ENCODE results near the gene RALY. TPM values are rescaled to one million over a fixed set of nuclear protein-coding genes. Genes with fewer than 3 reads are reported as not detected.

RALY gene
- polyA plus RNA-seq, 1 donor from 2014 or later: 221 TPM

- Histone ChIP-seq H3K9ac (ENCODE audit: low read length) (peak overlapping the region; percentile 90), H3K9me2 (ENCODE audit: insufficient read depth, low read length) (no peaks in the 10 kb centered on the region), H3K4me2 (ENCODE audit: low read length) (peak overlapping the region; percentile 80), H2AFZ (ENCODE audit: low read depth, low read length) (peak overlapping the region; percentile 47), H3K27me3 (ENCODE audit: insufficient read depth, low read depth, low read length) (no peaks in the 10 kb centered on the region), H3K27ac (ENCODE audit: low read length) (peak overlapping the region; percentile 92), H3K79me2 (replicated peaks; ENCODE audit: insufficient read depth, low read length) (peaks cover 42% of the 10 kb centered on the region), H3F3A (ENCODE audit: insufficient read depth, low read length, poor library complexity, severe bottlenecking) (no peaks in the 10 kb centered on the region), H3K9me3 (ENCODE audit: low read length) (no peaks in the 10 kb centered on the region), H4K20me1 (ENCODE audit: insufficient read depth) (peaks cover 16% of the 10 kb centered on the region), H3K4me3 (ENCODE audit: low read length) (peak overlapping the region; percentile 97), H3K36me3 (ENCODE audit: insufficient read depth, low read length) (no peaks in the 10 kb centered on the region)
- peak; percentile 63 for TF ChIP-seq SMC3 (conservative IDR thresholded peaks at IDR 0.05; ENCODE audit: poor library complexity)
- TF ChIP-seq POLR2AphosphoS5 (IDR thresholded peaks at IDR 0.05): peak; percentile 52
- TF ChIP-seq EP300 (conservative IDR thresholded peaks at IDR 0.05; ENCODE audit: poor library complexity, severe bottlenecking): no peak
- TF ChIP-seq MXI1 (conservative IDR thresholded peaks at IDR 0.05; ENCODE audit: poor library complexity, severe bottlenecking): peak; percentile 73
- TF ChIP-seq RAD21 (conservative IDR thresholded peaks at IDR 0.05): peak; percentile 62
Measured at GRCh38 chr20:33992923-33993575, 662 bp upstream of the RALY start.

- Histone ChIP-seq H3K9me2 (ENCODE audit: insufficient read depth, low read length) (no peaks in the 10 kb centered on the region), H3K27ac (ENCODE audit: low read length) (peak overlapping the region; percentile 92), H3K4me2 (ENCODE audit: low read length) (peak overlapping the region; percentile 91), H3K36me3 (ENCODE audit: insufficient read depth, low read length) (no peaks in the 10 kb centered on the region), H4K20me1 (ENCODE audit: insufficient read depth) (peaks cover 16% of the 10 kb centered on the region), H3F3A (ENCODE audit: insufficient read depth, low read length, poor library complexity, severe bottlenecking) (no peaks in the 10 kb centered on the region), H3K9ac (ENCODE audit: low read length) (peak overlapping the region; percentile 90), H3K79me2 (replicated peaks; ENCODE audit: insufficient read depth, low read length) (peaks cover 53% of the 10 kb centered on the region), H3K4me3 (ENCODE audit: low read length) (peak overlapping the region; percentile 97), H2AFZ (ENCODE audit: low read depth, low read length) (peak overlapping the region; percentile 52), H3K27me3 (ENCODE audit: insufficient read depth, low read depth, low read length) (no peaks in the 10 kb centered on the region), H3K9me3 (ENCODE audit: low read length) (no peaks in the 10 kb centered on the region)
- no peak for TF ChIP-seq RAD21 (conservative IDR thresholded peaks at IDR 0.05)
- TF ChIP-seq CTCF (IDR thresholded peaks at IDR 0.05; ENCODE audit: poor library complexity, severe bottlenecking): no peak
- peak; percentile 10 for TF ChIP-seq MXI1 (conservative IDR thresholded peaks at IDR 0.05; ENCODE audit: poor library complexity, severe bottlenecking)
Measured at GRCh38 chr20:33994222-33994913, 657 bp downstream of the RALY start.

GRCh38 chr20:33995053-33995831 lies 1.5 kb downstream of the RALY start:
- H4K20me1 ChIP-seq (ENCODE audit: insufficient read depth): peaks cover 16% of the 10 kb centered on the region
- no peak overlapping the region for H3K27ac ChIP-seq (ENCODE audit: low read length)

More at GRCh38 chr20:33995053-33995831, 1.5 kb downstream of the RALY start:
- TF ChIP-seq SMC3 (conservative IDR thresholded peaks at IDR 0.05; ENCODE audit: poor library complexity) (no peak), RAD21 (conservative IDR thresholded peaks at IDR 0.05) (no peak), EZH2 (IDR thresholded peaks at IDR 0.05; ENCODE audit: borderline replicate concordance, insufficient read depth, low read length, poor library complexity, severe bottlenecking) (no peak)
- H3K9me2 ChIP-seq (ENCODE audit: insufficient read depth, low read length): no peaks in the 10 kb centered on the region
- H3K4me3 ChIP-seq (ENCODE audit: low read length): peak overlapping the region; percentile 97
- peak overlapping the region; percentile 91 for H3K4me2 ChIP-seq (ENCODE audit: low read length)
- no peaks in the 10 kb centered on the region for H3K36me3 ChIP-seq (ENCODE audit: insufficient read depth, low read length)
- no peaks in the 10 kb centered on the region for H3K27me3 ChIP-seq (ENCODE audit: insufficient read depth, low read depth, low read length)
- no peaks in the 10 kb centered on the region for H3K9me3 ChIP-seq (ENCODE audit: low read length)
- no peak overlapping the region for H2AFZ ChIP-seq (ENCODE audit: low read depth, low read length)
- no peaks in the 10 kb centered on the region for H3F3A ChIP-seq (ENCODE audit: insufficient read depth, low read length, poor library complexity, severe bottlenecking)
- H3K9ac ChIP-seq (ENCODE audit: low read length): peak overlapping the region; percentile 90
- peaks cover 62% of the 10 kb centered on the region for H3K79me2 ChIP-seq (replicated peaks; ENCODE audit: insufficient read depth, low read length)
